IMR-90 (cell line): ENCODE data around the gene TMEM126A. TPM values are rescaled to one million over a fixed set of nuclear protein-coding genes. Genes with fewer than 3 reads are reported as not detected.

Experiments
- ATAC-seq: fragments of 200-7000 bp; cut with Tn5 transposase; 2 replicates; pipeline ENCODE4 v1.9.1; 2020; ENCODE audit warnings: low read depth, mild to moderate bottlenecking, moderate library complexity
- BruUV-seq: library from RNA; stranded (reverse); fragments of 400-500 nt; replicated peaks from 2 replicates; lab custom pipeline; 2021; lab: Mats Ljungman, UMichigan
- CTCF ChIA-PET: fragments of 300-600 bp; formaldehyde crosslinking; extraction: SDS; loops from one replicate; lab custom pipeline; 2021; ENCODE audit warnings: antibody characterized with exemption; lab: Yijun Ruan, JAX
- POLR2A ChIA-PET: fragments of 300-600 bp; sonication (Branson Sonifier 250); formaldehyde crosslinking; loops from one replicate; lab custom pipeline; 2022; ENCODE audit warnings: antibody characterized with exemption; ENCODE audit not compliant: unreplicated experiment; lab: Charles Lee
- DNase-seq: peaks from one replicate; pipeline ENCODE4 v3.0.0; 2013
- H2AFZ ChIP-seq: replicated peaks from 2 replicates; pipeline ENCODE3; 2013; ENCODE audit warnings: low read length, mild to moderate bottlenecking; ENCODE audit not compliant: poor library complexity
- H2AK5ac ChIP-seq: 2 replicates; pipeline ENCODE4 v1.6.1; 2013; ENCODE audit warnings: low read depth, low read length, inconsistent platforms
- H2AK9ac ChIP-seq: replicated peaks from 2 replicates; pipeline ENCODE3; 2013; ENCODE audit warnings: mild to moderate bottlenecking, low read depth, low read length, moderate library complexity; ENCODE audit not compliant: poor library complexity
- H2BK120ac ChIP-seq: 2 replicates; pipeline ENCODE4 v1.6.1; 2013; ENCODE audit warnings: low read depth, low read length, inconsistent platforms
- H2BK15ac ChIP-seq: 3 replicates; pipeline ENCODE4 v1.6.1; 2013; ENCODE audit warnings: low read depth, low read length, inconsistent platforms
- H2BK20ac ChIP-seq: 2 replicates; pipeline ENCODE4 v1.6.1; 2013; ENCODE audit warnings: low read depth, mild to moderate bottlenecking, inconsistent platforms, low read length, moderate library complexity
- H2BK5ac ChIP-seq: 2 replicates; pipeline ENCODE4 v1.6.1; 2013; ENCODE audit warnings: mild to moderate bottlenecking, low read depth, low read length, inconsistent platforms; ENCODE audit not compliant: poor library complexity, severe bottlenecking
- H3K14ac ChIP-seq: replicated peaks from 2 replicates; pipeline ENCODE4 v1.6.1; 2013; ENCODE audit warnings: low read depth, low read length, inconsistent platforms
- H3K18ac ChIP-seq: 2 replicates; pipeline ENCODE4 v1.6.1; 2013; ENCODE audit warnings: low read depth, low read length, control low read depth
- H3K23ac ChIP-seq: 2 replicates; pipeline ENCODE4 v1.6.1; 2013; ENCODE audit warnings: low read depth, low read length, inconsistent platforms
- H3K27ac ChIP-seq: 2 replicates; pipeline ENCODE4 v1.5.1; 2013; ENCODE audit warnings: mild to moderate bottlenecking, control low read depth, low read length; ENCODE audit not compliant: insufficient read depth
- H3K27me3 ChIP-seq: 2 replicates; pipeline ENCODE4 v1.6.1; 2013; ENCODE audit warnings: low read length; ENCODE audit not compliant: control insufficient read depth, insufficient read depth
- H3K36me3 ChIP-seq: 2 replicates; pipeline ENCODE4 v1.6.1; 2013; ENCODE audit warnings: low read length, mixed read lengths; ENCODE audit not compliant: control insufficient read depth, insufficient read depth
- H3K4ac ChIP-seq: 2 replicates; pipeline ENCODE4 v1.6.1; 2013; ENCODE audit warnings: low read depth, low read length, inconsistent platforms
- H3K4me1 ChIP-seq: 2 replicates; pipeline ENCODE4 v1.6.1; 2013; ENCODE audit warnings: low read length, mixed read lengths; ENCODE audit not compliant: control insufficient read depth, insufficient read depth
- H3K4me2 ChIP-seq: 2 replicates; pipeline ENCODE4 v1.6.1; 2013; ENCODE audit warnings: low read depth, mild to moderate bottlenecking, control low read depth, low read length, moderate library complexity
- H3K4me3 ChIP-seq: 2 replicates; pipeline ENCODE4 v1.5.1; 2013; ENCODE audit warnings: low read depth, mild to moderate bottlenecking, control low read depth, low read length, moderate library complexity; ENCODE audit not compliant: insufficient read depth
- H3K56ac ChIP-seq: 2 replicates; pipeline ENCODE4 v1.6.1; 2013; ENCODE audit warnings: low read length, inconsistent platforms; ENCODE audit not compliant: insufficient read depth; ENCODE audit errors: extremely low read depth
- H3K79me1 ChIP-seq, 2 experiments: 2 replicates each; pipeline ENCODE4 v1.6.1; 2013; ENCODE audit warnings: low read length in 2 of 2, inconsistent platforms in 1 of 2, low read depth in 1 of 2
- H3K9ac ChIP-seq: 2 replicates; pipeline ENCODE4 v1.6.1; 2013; ENCODE audit warnings: low read depth, low read length, control low read depth
- H3K9me1 ChIP-seq: 2 replicates; pipeline ENCODE4 v1.6.1; 2013; ENCODE audit warnings: low read length, inconsistent platforms; ENCODE audit not compliant: insufficient read depth
- H3K9me3 ChIP-seq: 2 replicates; pipeline ENCODE4 v1.6.1; 2013; ENCODE audit warnings: low read length; ENCODE audit not compliant: control insufficient read depth, insufficient read depth
- H4K20me1 ChIP-seq: 2 replicates; pipeline ENCODE4 v1.6.1; 2013; ENCODE audit warnings: low read length, inconsistent platforms; ENCODE audit not compliant: insufficient read depth
- H4K5ac ChIP-seq: 2 replicates; pipeline ENCODE4 v1.6.1; 2013; ENCODE audit warnings: mild to moderate bottlenecking, low read depth, low read length, control low read depth
- H4K8ac ChIP-seq, 2 experiments: 2 replicates each; pipeline ENCODE4 v1.6.1; 2013; ENCODE audit warnings: low read depth in 2 of 2, low read length in 2 of 2, control low read depth in 1 of 2, inconsistent platforms in 1 of 2
- H4K91ac ChIP-seq: 2 replicates; pipeline ENCODE4 v1.6.1; 2013; ENCODE audit warnings: low read depth, low read length, inconsistent platforms; ENCODE audit not compliant: insufficient read depth
- BHLHE40 ChIP-seq: fragments of 150-350 bp; IDR thresholded peaks from 2 replicates; pipeline ENCODE4 v1.6.1; 2016; ENCODE audit warnings: mild to moderate bottlenecking, low read depth, low read length
- FOS ChIP-seq: fragments of 150-350 bp; IDR thresholded peaks from 2 replicates; pipeline ENCODE4 v1.6.1; 2016; ENCODE audit warnings: low read depth, low read length
- NFE2L2 ChIP-seq: fragments of 150-350 bp; IDR thresholded peaks from 2 replicates; pipeline ENCODE4 v1.6.1; 2016; ENCODE audit warnings: low read depth, mild to moderate bottlenecking, low read length
- POLR2A ChIP-seq: IDR thresholded peaks from 2 replicates; pipeline ENCODE4 v1.6.1; 2012; ENCODE audit warnings: mild to moderate bottlenecking, low read depth, low read length
- WGBS, 2 experiments: methylation state at CpG; one replicate each; pipeline versions ENCODE4 v1.1.5 to v1.1.7; 2013; ENCODE audit warnings: missing lambda C conversion rate in 2 of 2; ENCODE audit not compliant: insufficient read length in 1 of 2; ENCODE audit errors: extremely low coverage in 2 of 2; 5-methylcytosine and 5-hydroxymethylcytosine counted together
- dilution Hi-C: fragments of 300-500 bp; cut with HindIII; formaldehyde crosslinking; loops from one replicate; pipeline ENCODE4 v1.14.3; 2018; ENCODE audit warnings: low sequenced_read_pairs; ENCODE audit not compliant: unreplicated experiment
- in situ Hi-C: fragments of 300-500 bp; cut with MboI; formaldehyde crosslinking; loops from 3 replicates; pipeline ENCODE4 v1.14.3; 2019; ENCODE audit warnings: low sequenced_read_pairs, inconsistent platforms, mixed read lengths
- intact Hi-C: fragments of 100-400 bp; cut with micrococcal nuclease; formaldehyde crosslinking; loops from 2 replicates; pipeline ENCODE4 v1.10.0; 2022
- polyA plus RNA-seq, 3 experiments: library from polyadenylated mRNA; depleted of rRNA; stranded (reverse); fragments of >200 nt; gene quantifications; 2 replicates each; pipeline ENCODE4 v1.2.3, GENCODE V29; 2012; ENCODE audit warnings: low replicate concordance in 1 of 3
- total RNA-seq: library from RNA; depleted of rRNA; stranded (reverse); fragments of >200 nt; gene quantifications from 2 replicates; pipeline ENCODE4 v1.2.3, GENCODE V29; 2012
- TF ChIP-seq, protein P1 (sequence below): fragments of 150-350 bp; IDR thresholded peaks from 2 replicates; pipeline ENCODE4 v1.6.1; 2017; ENCODE audit warnings: mild to moderate bottlenecking, antibody characterized with exemption, low read length, low read depth

Gene TMEM126A
- total and polyA plus RNA-seq, 2 of the 4 experiments (the other 2 are of a cell fraction) = 34.9 to 60.4 TPM

- Histone ChIP-seq H3K79me1 (peaks cover 0 to 27% of the 10 kb centered on the region in 2 experiments; a peak in 3 of 4 replicates), H3K4me3 (no peak overlapping the region), H3K14ac (no peak overlapping the region), H3K9me1 (no peaks in the 10 kb centered on the region), H4K20me1 (peaks cover 24% of the 10 kb centered on the region; the same call in 1 of the 2 replicates), H2AFZ (no peak overlapping the region), H2AK5ac (no peak overlapping the region), H2BK15ac (no peak overlapping the region), H2BK120ac (no peak overlapping the region), H3K23ac (no peak overlapping the region), H3K27ac (no peak overlapping the region), H2BK20ac (no peak overlapping the region), H3K18ac (no peak overlapping the region), H3K36me3 (peaks cover 6% of the 10 kb centered on the region), H3K27me3 (no peaks in the 10 kb centered on the region), H3K9me3 (no peaks in the 10 kb centered on the region), H2BK5ac (no peak overlapping the region), H4K5ac (no peak overlapping the region), H3K4ac (no peak overlapping the region), H4K8ac (no peak overlapping the region), H3K56ac (no peak overlapping the region), H3K9ac (no peak overlapping the region), H2AK9ac (no peak overlapping the region), H3K4me1 (no peaks in the 10 kb centered on the region), H3K4me2 (no peak overlapping the region), H4K91ac (no peak overlapping the region)
- no CpG with 5 or more reads among the region's 1 CpG for WGBS, 2 experiments
- ATAC-seq = no peak
- ChIA-PET POLR2A (no interaction called here), CTCF (no interaction called here)
- in situ Hi-C loops (no loop called here), intact Hi-C loops (no loop called here), dilution Hi-C loops (no loop called here)
- TF ChIP-seq FOS (no peak), BHLHE40 (no peak), POLR2A (no peak), NFE2L2 (no peak)
- TF ChIP-seq, protein P1, sequence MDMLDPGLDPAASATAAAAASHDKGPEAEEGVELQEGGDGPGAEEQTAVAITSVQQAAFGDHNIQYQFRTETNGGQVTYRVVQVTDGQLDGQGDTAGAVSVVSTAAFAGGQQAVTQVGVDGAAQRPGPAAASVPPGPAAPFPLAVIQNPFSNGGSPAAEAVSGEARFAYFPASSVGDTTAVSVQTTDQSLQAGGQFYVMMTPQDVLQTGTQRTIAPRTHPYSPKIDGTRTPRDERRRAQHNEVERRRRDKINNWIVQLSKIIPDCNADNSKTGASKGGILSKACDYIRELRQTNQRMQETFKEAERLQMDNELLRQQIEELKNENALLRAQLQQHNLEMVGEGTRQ = no peak
- no TSS peak for BruUV-seq
- no peak for DNase-seq
These were observed 9.0 kb downstream of the TMEM126A start for GRCh38 chr11:85656777-85657176.
